K562 (cell line): Measurements from ENCODE around the gene ZBTB16. TPM values are rescaled to one million over a fixed set of nuclear protein-coding genes. Genes with fewer than 3 reads are reported as not detected.
A peak's percentile ranks its signal among the peaks of the same experiment; 100 is the strongest.

Source experiments
- ATAC-seq: fragments of 200-7000 bp; cut with Tn5 transposase; 3 replicates; pipeline ENCODE4 v1.9.1; 2020; ENCODE audit warnings: moderate library complexity
- BruUV-seq: library from RNA; stranded (reverse); fragments of 400-500 nt; replicated peaks from 2 replicates; lab custom pipeline; 2021; lab: Mats Ljungman, UMichigan
- CTCF ChIA-PET: fragments of 300-600 bp; formaldehyde crosslinking; extraction: SDS; loops from one replicate; lab custom pipeline; 2021; ENCODE audit warnings: low intra/inter-chr PET ratio; lab: Yijun Ruan, JAX
- POLR2A ChIA-PET: fragments of 300-600, 350-650 bp; sonication (Branson Sonifier 250); formaldehyde crosslinking; extraction: SDS; loops from one replicate; lab custom pipeline; 2021; ENCODE audit warnings: antibody characterized with exemption, inconsistent platforms; lab: Yijun Ruan, JAX
- DNase-seq, 4 experiments: peaks; one replicate each; pipeline versions ENCODE4 v3.0.0 to v3.0.0-alpha.2; 2011 to 2018; ENCODE audit warnings: low spot score in 3 of 4, mixed read lengths in 3 of 4; ENCODE audit errors: extremely low read depth in 1 of 4
- FAIRE-seq: peaks from 2 replicates; lab custom pipeline; 2011; peaks lifted over from hg19 to GRCh38; lab: Jason Lieb, UNC
- H2AFZ ChIP-seq: 2 replicates; pipeline ENCODE4 v1.6.0; 2011; ENCODE audit warnings: low read depth, low read length, control low read depth, inconsistent platforms
- H3K27ac ChIP-seq: fragments of 200-600 bp; 3 replicates; pipeline ENCODE4 v1.8.0; 2011; ENCODE audit warnings: low read depth, mild to moderate bottlenecking, control low read depth, inconsistent platforms, low read length, moderate library complexity, mixed read lengths; ENCODE audit errors: extremely low read depth
- H3K27me3 ChIP-seq, 2 experiments: fragments of 300-600 bp in 1 of 2; 2 replicates in 1 of 2; 3 replicates in 1 of 2; pipeline versions ENCODE4 v1.6.0 to v1.8.0; 2011; ENCODE audit warnings: inconsistent platforms in 2 of 2, low read length in 2 of 2, mild to moderate bottlenecking in 1 of 2, mixed read lengths in 1 of 2, moderate library complexity in 1 of 2; ENCODE audit not compliant: control insufficient read depth in 2 of 2, insufficient read depth in 2 of 2
- H3K36me3 ChIP-seq: fragments of 300-600 bp; 3 replicates; pipeline ENCODE4 v1.8.0; 2011; ENCODE audit warnings: mild to moderate bottlenecking, low read length, inconsistent platforms; ENCODE audit not compliant: control insufficient read depth, insufficient read depth
- H3K4me1 ChIP-seq, 2 experiments: fragments of 200-600 bp in 1 of 2; replicated peaks in 1 of 2; 2 replicates in 1 of 2; 3 replicates in 1 of 2; pipeline versions ENCODE4 v1.5.1 to v1.8.0; 2011; ENCODE audit warnings: inconsistent platforms in 2 of 2, low read length in 2 of 2, mild to moderate bottlenecking in 1 of 2, mixed read lengths in 1 of 2, moderate library complexity in 1 of 2; ENCODE audit not compliant: control insufficient read depth in 2 of 2, insufficient read depth in 2 of 2
- H3K4me2 ChIP-seq: 2 replicates; pipeline ENCODE4 v1.6.1; 2011; ENCODE audit warnings: low read length, control low read depth, inconsistent platforms, mixed read lengths; ENCODE audit not compliant: insufficient read depth
- H3K4me3 ChIP-seq: fragments of 200-600 bp; sonication (generic), shearing (Covaris generic); 2 replicates; pipeline ENCODE4 v1.5.1; 2016; ENCODE audit warnings: control low read depth, inconsistent platforms
- H3K79me2 ChIP-seq: fragments of 200-600 bp; 3 replicates; pipeline ENCODE4 v1.8.0; 2011; ENCODE audit warnings: low read length, inconsistent platforms; ENCODE audit not compliant: control insufficient read depth, insufficient read depth
- H3K9ac ChIP-seq, 2 experiments: 2 replicates each; pipeline versions ENCODE4 v1.6.0 to v1.6.1; 2011; ENCODE audit warnings: low read depth in 2 of 2, low read length in 2 of 2, control low read depth in 1 of 2, inconsistent platforms in 1 of 2, mild to moderate bottlenecking in 1 of 2, mixed read lengths in 1 of 2; ENCODE audit not compliant: insufficient read depth in 1 of 2
- H3K9me1 ChIP-seq: one replicate; pipeline ENCODE4 v1.6.0; 2011; ENCODE audit warnings: inconsistent platforms, mild to moderate bottlenecking, low read length, moderate library complexity; ENCODE audit not compliant: control insufficient read depth, insufficient read depth
- H3K9me3 ChIP-seq: replicated peaks from 2 replicates; pipeline ENCODE4 v1.5.1; 2011; ENCODE audit warnings: low read depth, low read length, inconsistent platforms; ENCODE audit not compliant: control insufficient read depth, insufficient read depth
- H4K20me1 ChIP-seq: replicated peaks from 2 replicates; pipeline ENCODE4 v1.6.1; 2011; ENCODE audit warnings: low read length, inconsistent platforms, mixed read lengths; ENCODE audit not compliant: control insufficient read depth, insufficient read depth
- CBFA2T2 ChIP-seq: fragments of 450-650 bp; conservative IDR thresholded peaks from 2 replicates; pipeline ENCODE4 v1.6.1; 2017; ENCODE audit warnings: mild to moderate bottlenecking
- CBFA2T3 ChIP-seq: fragments of 450-650 bp; IDR thresholded peaks from 2 replicates; pipeline ENCODE4 v1.6.1; 2017
- CTCF ChIP-seq, 3 experiments: IDR thresholded peaks in 2 of 3; conservative IDR thresholded peaks in 1 of 3; 2 replicates each; pipeline ENCODE4 v1.5.1; 2011 to 2012; ENCODE audit warnings: low read length in 3 of 3, mild to moderate bottlenecking in 3 of 3, control low read depth in 2 of 3, improper control_type of control experiment in 1 of 3, inconsistent platforms in 1 of 3, low read depth in 1 of 3, mixed read lengths in 1 of 3, moderate library complexity in 1 of 3; ENCODE audit not compliant: insufficient read depth in 2 of 3
- DEAF1 ChIP-seq: fragments of 450-650 bp; formaldehyde crosslinking; IDR thresholded peaks from 2 replicates; pipeline ENCODE4 v1.4.0; 2020; ENCODE audit warnings: mild to moderate bottlenecking, moderate library complexity
- ID3 ChIP-seq, 2 experiments: fragments of 250-450 bp in 1 of 2; fragments of 450-650 bp in 1 of 2; sonication (Bioruptor Pico) in 1 of 2; IDR thresholded peaks; 2 replicates each; pipeline versions ENCODE4 v1.6.1 to v1.8.0; 2016 to 2021; ENCODE audit warnings: mild to moderate bottlenecking in 2 of 2, moderate library complexity in 2 of 2, missing compliant biosample characterization in 1 of 2, missing genetic modification characterization in 1 of 2
- L3MBTL2 ChIP-seq: fragments of 450-650 bp; IDR thresholded peaks from 2 replicates; pipeline ENCODE4 v1.6.1; 2016; ENCODE audit warnings: mild to moderate bottlenecking, moderate library complexity
- MXD1 ChIP-seq: fragments of 250-450 bp; sonication (Bioruptor Pico); IDR thresholded peaks from 2 replicates; pipeline ENCODE4 v1.8.0; 2021; ENCODE audit warnings: borderline replicate concordance, mild to moderate bottlenecking, moderate library complexity; ENCODE audit not compliant: poor library complexity, severe bottlenecking
- RFX1 ChIP-seq: fragments of 450-650 bp; IDR thresholded peaks from 2 replicates; pipeline ENCODE4 v1.6.1; 2016; ENCODE audit warnings: mild to moderate bottlenecking, moderate library complexity
- TCF3 ChIP-seq: sonication (generic); formaldehyde crosslinking; IDR thresholded peaks from 2 replicates; pipeline ENCODE4 v1.4.0; 2020; ENCODE audit warnings: mild to moderate bottlenecking, missing genetic modification reagents
- WGBS: fragments of 100-300 bp; shearing (Covaris generic); methylation state at CpG from one replicate; pipeline ENCODE4 v1.1.6; 2016; ENCODE audit warnings: low coverage, mixed read lengths; ENCODE audit not compliant: insufficient coverage; ENCODE audit errors: missing lambda C conversion rate; 5-methylcytosine and 5-hydroxymethylcytosine counted together
- in situ Hi-C: fragments of 300-500 bp; cut with MboI; formaldehyde crosslinking; loops from 4 replicates; pipeline ENCODE4 v1.15.0; 2018; ENCODE audit warnings: inconsistent platforms, mixed read lengths
- intact Hi-C: fragments of 100-400 bp; cut with micrococcal nuclease; formaldehyde crosslinking; loops from 2 replicates; pipeline ENCODE4 v1.14.2; 2022
- polyA plus RNA-seq, 8 experiments: library from polyadenylated mRNA; depleted of rRNA in 4 of 8; stranded (reverse) in 5 of 8; unstranded in 3 of 8; fragments of >200 nt; fragmentation: Nextera tagmentation in 2 of 8; fragmentation: Illumina TruSeq in 1 of 8; extraction: Ambion mirVana in 2 of 8; extraction: Trizol in 1 of 8; gene quantifications; 2 replicates each; pipeline versions ENCODE4 v1.2.1 to v1.2.3, GENCODE V29; 2011 to 2014; ENCODE audit warnings: inconsistent platforms in 1 of 8, missing spikeins in 1 of 8
- total RNA-seq, 7 experiments: library from RNA; depleted of rRNA in 6 of 7; stranded (reverse); fragments of >200 nt in 6 of 7; fragmentation: Illumina TruSeq in 2 of 7; extraction: Trizol in 2 of 7; gene quantifications; 2 replicates each; pipeline versions ENCODE4 v1.2.1 to v1.2.3, GENCODE V29; 2011 to 2021; ENCODE audit warnings: low replicate concordance in 1 of 7
- TF ChIP-seq, protein P1 (sequence below): fragments of 450-650 bp; formaldehyde crosslinking; IDR thresholded peaks from 2 replicates; pipeline ENCODE4 v1.4.0; 2020; ENCODE audit warnings: mild to moderate bottlenecking

Gene ZBTB16
- total and polyA plus RNA-seq, 9 of the 15 experiments (the other 6 are each of a cell fraction or from before 2014, with no cell fraction given), result 0.06 to 0.40 (median 0.24) TPM; not detected in 4

DNA sequence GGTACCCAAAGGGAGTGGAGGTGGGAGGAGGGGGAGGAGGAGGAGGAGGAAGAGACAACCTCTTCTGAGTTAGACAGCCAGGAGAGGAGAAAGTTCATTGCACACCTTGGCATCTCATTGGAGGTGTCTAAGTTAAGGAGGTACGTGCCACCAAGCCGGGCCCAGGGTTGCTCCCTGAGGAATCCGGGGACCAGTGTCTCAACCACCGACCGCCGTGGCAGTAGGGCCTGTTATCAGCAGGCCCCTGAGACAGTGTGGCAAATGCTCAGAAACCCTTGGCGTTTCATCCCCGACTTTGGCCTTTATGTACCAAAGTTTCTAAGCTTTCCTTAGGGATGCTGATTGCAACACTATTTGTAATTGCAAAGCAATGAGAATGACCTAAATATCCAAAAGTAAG, 141.7 kb downstream of the ZBTB16 start (continued):
- TF ChIP-seq, protein P1, sequence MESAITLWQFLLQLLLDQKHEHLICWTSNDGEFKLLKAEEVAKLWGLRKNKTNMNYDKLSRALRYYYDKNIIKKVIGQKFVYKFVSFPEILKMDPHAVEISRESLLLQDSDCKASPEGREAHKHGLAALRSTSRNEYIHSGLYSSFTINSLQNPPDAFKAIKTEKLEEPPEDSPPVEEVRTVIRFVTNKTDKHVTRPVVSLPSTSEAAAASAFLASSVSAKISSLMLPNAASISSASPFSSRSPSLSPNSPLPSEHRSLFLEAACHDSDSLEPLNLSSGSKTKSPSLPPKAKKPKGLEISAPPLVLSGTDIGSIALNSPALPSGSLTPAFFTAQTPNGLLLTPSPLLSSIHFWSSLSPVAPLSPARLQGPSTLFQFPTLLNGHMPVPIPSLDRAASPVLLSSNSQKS (CRISPR knock-in tag), result no peak
- no peak for TF ChIP-seq ID3 (CRISPR knock-in tag; IDR thresholded peaks at IDR 0.05)
- no peak for TF ChIP-seq ID3 (tag; IDR thresholded peaks at IDR 0.05)
- TF ChIP-seq MXD1 (CRISPR knock-in tag), result no peak
- TF ChIP-seq, all 486 proteins: peak for 0

DNA sequence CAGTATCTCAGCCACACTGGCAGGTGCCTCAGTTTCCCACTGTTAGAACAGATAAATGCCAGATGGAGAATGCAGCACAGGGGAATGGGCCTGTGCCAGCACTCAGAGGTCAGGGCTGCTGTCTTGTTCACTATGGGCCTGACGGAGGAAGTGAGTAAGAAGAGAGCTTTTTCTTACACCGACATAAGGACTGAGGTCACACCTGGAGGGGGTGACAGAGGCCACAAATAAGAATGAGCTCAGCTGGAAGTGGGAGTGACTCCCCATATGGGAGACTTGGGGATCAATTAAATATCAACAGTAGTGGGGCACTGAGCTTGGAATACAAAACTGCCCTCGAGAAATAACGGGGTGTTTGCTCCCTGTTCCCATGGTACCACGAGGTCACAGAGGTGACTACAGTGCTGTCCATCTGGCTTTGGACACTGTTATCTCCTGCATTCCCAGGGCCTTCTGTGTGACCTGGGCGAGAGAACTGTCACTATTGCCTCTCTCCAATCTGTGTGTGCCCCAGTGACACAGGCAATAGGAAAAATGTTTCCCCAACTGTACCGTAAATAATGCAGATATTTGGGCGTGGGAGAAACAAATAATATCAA, 142.6 kb downstream of the ZBTB16 start:
- WGBS, result 24% methylated on average over 8 of the region's 8 CpGs
- no peak overlapping the region for H3K9ac ChIP-seq
- intact Hi-C loops (loop anchor here (1.0 kb wide), 1 partner anchor 59 kb away; no protein-coding TSS in a partner anchor), in situ Hi-C loops (no loop called here)
- no peaks in the 10 kb centered on the region for H3K79me2 ChIP-seq
- H3K4me3 ChIP-seq, result no peak overlapping the region
- H3K9me3 ChIP-seq, result no peaks in the 10 kb centered on the region
- H3K9me1 ChIP-seq, result no peaks in the 10 kb centered on the region
- peak; percentile 33 to 56 (median 44) for DNase-seq
- H3K27me3 ChIP-seq, result no peaks in the 10 kb centered on the region
- BruUV-seq, result no TSS peak
- FAIRE-seq, result peak; percentile 26
- H2AFZ ChIP-seq, result no peak overlapping the region; the same call in 1 of the 2 replicates
- POLR2A ChIA-PET, result interaction anchor here (0.6 kb wide), 1 partner anchor 61 kb away, joined by 3 read pairs; no protein-coding TSS in a partner anchor
- ATAC-seq, result peak; percentile 70
- H3K4me2 ChIP-seq, result no peak overlapping the region
- H4K20me1 ChIP-seq, result no peaks in the 10 kb centered on the region
- H3K36me3 ChIP-seq, result no peaks in the 10 kb centered on the region
- H3K27ac ChIP-seq, result no peak overlapping the region
- CTCF ChIA-PET, result interaction anchor here (1.0 to 1.1 kb wide), 2 partner anchors 59 to 61 kb away, joined by 3 read pairs; no protein-coding TSS in a partner anchor
- peaks cover 7 to 9% of the 10 kb centered on the region in 2 experiments; a peak in 3 of 5 replicates for H3K4me1 ChIP-seq
- TF ChIP-seq CBFA2T2, result peak; percentile 44; the same call in 1 of the 2 replicates
- TF ChIP-seq RFX1, result peak; percentile 63
- peak in 1 of 3 experiments; percentile 49; a peak in 2 of 6 replicates for TF ChIP-seq CTCF (IDR thresholded peaks at IDR 0.05 in 2 of 3, conservative IDR thresholded peaks at IDR 0.05 in 1 of 3; ENCODE audit: insufficient read depth in 2 of 3, low read depth in 1 of 3, low read length in 3 of 3)
- peak; percentile 35; the same call in 1 of the 2 replicates for TF ChIP-seq TCF3
- TF ChIP-seq CBFA2T3, result peak; percentile 59
- TF ChIP-seq L3MBTL2, result peak; percentile 36; the same call in 1 of the 2 replicates
- TF ChIP-seq DEAF1 (CRISPR knock-in tag), result 0 out of 2 replicates have a peak, but pooled peaks have one; percentile 19
